Astrocyte (in vitro differentiated cells and primary cell): ENCODE data around the gene MDFIC.

Experiments
- CTCF ChIP-seq: IDR thresholded peaks from 2 replicates; pipeline ENCODE4 v1.5.1; 2011; ENCODE audit warnings: low read depth, mild to moderate bottlenecking, inconsistent platforms, low read length, moderate library complexity; ENCODE audit not compliant: insufficient read depth
- EZH2 ChIP-seq: IDR thresholded peaks from 2 replicates; pipeline ENCODE4 v1.6.1; 2012; ENCODE audit warnings: mild to moderate bottlenecking, low read length, inconsistent platforms; ENCODE audit not compliant: insufficient read depth

- TF ChIP-seq CTCF (no peak), EZH2 (no peak)
These were observed 2.3 kb upstream of the MDFIC start for GRCh38 chr7:114919587-114919986.
